Fibroblast of skin of scalp (primary cell): ENCODE results near the gene BCAR3.
"Not testable (repeated sequence)": the region's sequence is repeated elsewhere in the genome, so short reads cannot be mapped to it uniquely, and the experiment has no call there.

Experiments
- DNase-seq: peaks from one replicate; pipeline ENCODE4 v3.0.0-alpha.2; 2013

The BCAR3 gene

GRCh38 chr1:93705892-93706500 is 24.4 kb upstream of the BCAR3 start:
- no peak for DNase-seq

- DNase-seq, result no peak
These were observed 22.4 kb upstream of the BCAR3 start for GRCh38 chr1:93704052-93704451.

- no peak for DNase-seq
These were observed 22.0 kb upstream of the BCAR3 start for GRCh38 chr1:93703643-93704042.

- DNase-seq, result no peak
These were observed 21.2 kb upstream of the BCAR3 start for GRCh38 chr1:93702828-93703183.

- DNase-seq, result no peak
These were observed 20.6 kb upstream of the BCAR3 start for GRCh38 chr1:93702111-93702827.

- DNase-seq, result peak; percentile 99
These were observed 20.0 kb upstream of the BCAR3 start for GRCh38 chr1:93701629-93702028.

GRCh38 chr1:93700532-93701469 is 19.2 kb upstream of the BCAR3 start:
- peak; percentile 47 for DNase-seq

GRCh38 chr1:93699503-93700168 is 18.0 kb upstream of the BCAR3 start:
- DNase-seq, result no peak

- no peak for DNase-seq
These were observed 17.4 kb upstream of the BCAR3 start for GRCh38 chr1:93699049-93699384.

GRCh38 chr1:93698329-93699048 is 16.9 kb upstream of the BCAR3 start:
- no peak for DNase-seq

- not testable (repeated sequence) for DNase-seq
These were observed 15.9 kb upstream of the BCAR3 start for GRCh38 chr1:93697566-93697965.

GRCh38 chr1:93695411-93696005 is 13.9 kb upstream of the BCAR3 start:
- no peak for DNase-seq

- DNase-seq, result no peak
These were observed 13.2 kb upstream of the BCAR3 start for GRCh38 chr1:93694819-93695218.

GRCh38 chr1:93694039-93694438 is 12.4 kb upstream of the BCAR3 start:
- no peak for DNase-seq

GRCh38 chr1:93692983-93693591 is 11.4 kb upstream of the BCAR3 start:
- peak; percentile 82 for DNase-seq

- DNase-seq, result no peak
These were observed 10.8 kb upstream of the BCAR3 start for GRCh38 chr1:93692451-93692861.

- no peak for DNase-seq
These were observed 10.4 kb upstream of the BCAR3 start for GRCh38 chr1:93692026-93692425.

- no peak for DNase-seq
These were observed 9.5 kb upstream of the BCAR3 start for GRCh38 chr1:93690921-93691789.

GRCh38 chr1:93690341-93690740 is 8.7 kb upstream of the BCAR3 start:
- no peak for DNase-seq

GRCh38 chr1:93689521-93690223 is 8.0 kb upstream of the BCAR3 start:
- no peak for DNase-seq
